Measurements from ENCODE around the gene ITPR1.

Gene ITPR1

GRCh38 chr3:4600493-4600892 lies 107.3 kb downstream of the ITPR1 start:
- TF ChIP-seq CTCF (conservative IDR thresholded peaks at IDR 0.05; ENCODE audit: low read length), result no peak
- TF ChIP-seq EZH2phosphoT487 (IDR thresholded peaks at IDR 0.05; ENCODE audit: borderline replicate concordance), result no peak
- Histone ChIP-seq H3K9ac (ENCODE audit: low read depth, low read length, poor library complexity, severe bottlenecking) (no peak overlapping the region), H4K20me1 (ENCODE audit: insufficient read depth, low read length, poor library complexity, severe bottlenecking) (peaks cover 16% of the 10 kb centered on the region), H3K9me2 (replicated peaks; ENCODE audit: low read depth, low read length) (no peaks in the 10 kb centered on the region), H3K9me3 (ENCODE audit: insufficient read depth, low read depth, low read length) (no peaks in the 10 kb centered on the region), H3K36me3 (ENCODE audit: insufficient read depth, low read length) (no peaks in the 10 kb centered on the region), H3K4me3 (ENCODE audit: low read length, poor library complexity, severe bottlenecking) (no peak overlapping the region), H2AFZ (ENCODE audit: low read length) (no peak overlapping the region), H3K4me1 (ENCODE audit: insufficient read depth, low read length, poor library complexity, severe bottlenecking) (no peaks in the 10 kb centered on the region), H3F3A (ENCODE audit: low read depth) (no peaks in the 10 kb centered on the region), H3K79me2 (ENCODE audit: insufficient read depth, low read length) (peaks cover 61% of the 10 kb centered on the region), H3K27me3 (ENCODE audit: insufficient read depth, low read length, poor library complexity, severe bottlenecking) (no peaks in the 10 kb centered on the region), H3K4me2 (ENCODE audit: low read depth, low read length, poor library complexity, severe bottlenecking) (no peak overlapping the region)

GRCh38 chr3:4601892-4602291 lies 108.7 kb downstream of the ITPR1 start:
- TF ChIP-seq EZH2phosphoT487 (IDR thresholded peaks at IDR 0.05; ENCODE audit: borderline replicate concordance), result no peak
- TF ChIP-seq CTCF (conservative IDR thresholded peaks at IDR 0.05; ENCODE audit: low read length), result no peak
- no peaks in the 10 kb centered on the region for H3K9me2 ChIP-seq (replicated peaks; ENCODE audit: low read depth, low read length)
- H4K20me1 ChIP-seq (ENCODE audit: insufficient read depth, low read length, poor library complexity, severe bottlenecking), result peaks cover 16% of the 10 kb centered on the region
- H3K79me2 ChIP-seq (ENCODE audit: insufficient read depth, low read length), result peaks cover 56% of the 10 kb centered on the region; the same call in 1 of the 2 replicates
- H3K9me3 ChIP-seq (ENCODE audit: insufficient read depth, low read depth, low read length), result no peaks in the 10 kb centered on the region
- H3K36me3 ChIP-seq (ENCODE audit: insufficient read depth, low read length), result no peaks in the 10 kb centered on the region
- H3K4me3 ChIP-seq (ENCODE audit: low read length, poor library complexity, severe bottlenecking), result no peak overlapping the region
- H3K27me3 ChIP-seq (ENCODE audit: insufficient read depth, low read length, poor library complexity, severe bottlenecking), result no peaks in the 10 kb centered on the region
- no peaks in the 10 kb centered on the region for H3F3A ChIP-seq (ENCODE audit: low read depth)
- H3K9ac ChIP-seq (ENCODE audit: low read depth, low read length, poor library complexity, severe bottlenecking), result no peak overlapping the region
- no peak overlapping the region for H3K4me2 ChIP-seq (ENCODE audit: low read depth, low read length, poor library complexity, severe bottlenecking)
- no peaks in the 10 kb centered on the region for H3K4me1 ChIP-seq (ENCODE audit: insufficient read depth, low read length, poor library complexity, severe bottlenecking)
- H2AFZ ChIP-seq (ENCODE audit: low read length), result no peak overlapping the region

GRCh38 chr3:4604693-4605092 lies 111.5 kb downstream of the ITPR1 start:
- Histone ChIP-seq H4K20me1 (ENCODE audit: insufficient read depth, low read length, poor library complexity, severe bottlenecking) (peaks cover 6% of the 10 kb centered on the region), H3K9me2 (replicated peaks; ENCODE audit: low read depth, low read length) (no peaks in the 10 kb centered on the region), H3K9ac (ENCODE audit: low read depth, low read length, poor library complexity, severe bottlenecking) (no peak overlapping the region), H3K9me3 (ENCODE audit: insufficient read depth, low read depth, low read length) (no peaks in the 10 kb centered on the region), H3K27me3 (ENCODE audit: insufficient read depth, low read length, poor library complexity, severe bottlenecking) (no peaks in the 10 kb centered on the region), H3F3A (ENCODE audit: low read depth) (no peaks in the 10 kb centered on the region), H3K4me2 (ENCODE audit: low read depth, low read length, poor library complexity, severe bottlenecking) (no peak overlapping the region), H3K36me3 (ENCODE audit: insufficient read depth, low read length) (no peaks in the 10 kb centered on the region), H2AFZ (ENCODE audit: low read length) (no peak overlapping the region), H3K4me1 (ENCODE audit: insufficient read depth, low read length, poor library complexity, severe bottlenecking) (no peaks in the 10 kb centered on the region), H3K79me2 (ENCODE audit: insufficient read depth, low read length) (peaks cover 41% of the 10 kb centered on the region; the same call in 1 of the 2 replicates), H3K4me3 (ENCODE audit: low read length, poor library complexity, severe bottlenecking) (no peak overlapping the region)
- TF ChIP-seq CTCF (conservative IDR thresholded peaks at IDR 0.05; ENCODE audit: low read length) (no peak), EZH2phosphoT487 (IDR thresholded peaks at IDR 0.05; ENCODE audit: borderline replicate concordance) (no peak)

All from Loucy (cell line).